Middle frontal gyrus (tissue), 1 donor: ENCODE data around the gene PPIA.
"Not testable (repeated sequence)": the region's sequence is repeated elsewhere in the genome, so short reads cannot be mapped to it uniquely, and the experiment has no call there.

Source experiments
- DNase-seq: peaks from one replicate; pipeline ENCODE4 v3.0.0-alpha.2; 2015; ENCODE audit warnings: low spot score; ENCODE audit errors: extremely low spot score

PPIA gene

DNA sequence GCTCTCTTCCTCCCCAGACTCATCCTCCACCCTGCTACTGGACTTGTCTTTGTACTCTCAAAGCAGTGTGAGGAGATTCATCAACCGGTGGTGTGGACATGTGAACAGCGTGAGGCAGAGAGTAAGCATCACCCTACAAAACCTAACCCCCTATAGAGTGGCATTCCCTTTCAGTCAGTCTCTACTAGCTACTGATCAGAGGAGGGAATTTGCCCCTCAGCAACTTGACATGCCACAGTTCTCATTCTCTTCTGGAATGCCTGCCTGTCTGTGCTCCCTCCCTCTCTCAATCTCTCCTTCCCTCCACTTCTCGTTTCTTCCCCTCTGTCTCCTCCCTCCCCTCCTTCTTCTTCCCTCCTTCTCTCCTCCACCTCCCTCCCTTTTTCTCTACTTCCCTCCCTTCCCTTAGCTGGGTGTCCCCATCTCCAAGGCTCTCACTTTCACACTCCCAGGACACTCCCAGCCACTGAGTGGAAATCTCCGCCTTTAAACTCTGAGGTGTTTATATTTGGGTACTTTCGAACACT lies 26.8 kb downstream of the PPIA start:
- DNase-seq, result no peak

DNA sequence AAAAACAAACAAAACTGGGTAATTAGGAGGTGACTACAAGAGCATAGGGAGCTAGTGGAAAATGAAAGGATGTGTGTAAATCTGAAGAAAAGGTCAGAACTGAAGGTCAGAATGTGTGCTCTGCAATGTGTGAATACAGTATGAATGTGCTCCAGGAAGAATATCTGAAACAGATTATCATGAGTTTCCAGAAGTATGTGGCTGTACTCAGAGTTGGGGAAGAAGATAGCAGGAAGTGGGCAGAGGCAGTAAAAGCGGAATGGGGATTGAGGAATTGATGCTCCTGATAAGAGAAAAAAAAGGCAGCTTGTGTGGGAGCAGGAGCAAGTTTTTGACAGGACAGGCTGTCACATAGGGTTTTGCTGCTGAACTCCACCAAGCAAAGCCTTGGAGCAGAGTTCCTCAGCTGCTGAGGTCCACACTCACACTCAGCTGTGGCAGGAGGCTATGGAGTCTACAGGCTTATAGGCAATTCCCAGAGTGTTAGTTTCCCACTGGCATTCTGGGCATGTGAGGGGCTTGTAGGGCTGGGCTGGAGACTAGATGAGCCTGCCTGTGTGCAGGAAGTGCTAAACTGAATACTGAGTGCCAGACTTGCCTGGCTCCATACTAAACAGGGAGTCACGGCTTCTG lies 28.5 kb downstream of the PPIA start:
- DNase-seq, result no peak

DNA sequence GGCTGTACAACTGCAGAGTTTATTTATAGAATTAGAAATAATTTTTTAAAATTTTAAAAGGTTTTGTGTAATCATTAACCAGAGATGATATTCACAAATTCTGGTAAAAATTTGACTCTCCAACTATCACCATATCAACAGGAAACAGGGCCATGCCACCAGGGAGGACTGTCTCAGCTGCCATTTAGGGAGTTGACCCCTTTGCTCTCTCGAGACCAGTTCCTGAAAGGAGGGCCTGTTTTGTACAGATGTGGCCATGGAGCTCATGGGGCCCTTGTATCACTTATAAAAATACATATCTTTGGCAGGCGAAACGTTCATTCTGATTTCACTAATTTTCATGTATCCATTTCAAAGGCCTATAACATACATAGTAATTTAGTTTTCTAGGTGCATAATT lies 31.1 kb downstream of the PPIA start:
- no peak for DNase-seq

GRCh38 chr7:44838751-44839150 lies 42.3 kb downstream of the PPIA start:
- DNase-seq, result no peak

- not testable (repeated sequence) for DNase-seq
These were observed 46.2 kb downstream of the PPIA start for GRCh38 chr7:44842675-44843074.

DNA sequence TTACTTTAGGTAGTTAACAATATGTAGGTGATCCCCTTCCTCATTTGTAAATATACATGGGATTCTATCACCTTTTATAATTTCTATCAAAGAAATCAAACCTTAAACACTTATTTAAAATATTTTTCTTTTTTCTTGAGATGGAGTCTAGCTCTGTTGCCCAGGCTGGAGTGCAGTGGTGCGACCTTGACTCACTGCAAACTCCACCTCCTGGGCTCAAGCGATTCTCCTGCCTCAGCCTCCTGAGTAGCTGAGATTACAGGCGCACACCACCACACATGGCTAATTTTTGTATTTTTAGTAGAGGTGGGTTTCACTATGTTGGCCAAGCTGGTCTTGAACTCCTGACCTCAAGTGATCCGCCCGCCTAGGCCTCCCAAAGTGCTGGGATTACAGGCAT lies 47.0 kb downstream of the PPIA start:
- not testable (repeated sequence) for DNase-seq

- no peak for DNase-seq
These were observed 49.0 kb downstream of the PPIA start for GRCh38 chr7:44845451-44845850.

GRCh38 chr7:44846390-44846789 lies 49.9 kb downstream of the PPIA start:
- DNase-seq, result not testable (repeated sequence)

- DNase-seq, result no peak
These were observed 50.5 kb downstream of the PPIA start for GRCh38 chr7:44846816-44847508.

DNA sequence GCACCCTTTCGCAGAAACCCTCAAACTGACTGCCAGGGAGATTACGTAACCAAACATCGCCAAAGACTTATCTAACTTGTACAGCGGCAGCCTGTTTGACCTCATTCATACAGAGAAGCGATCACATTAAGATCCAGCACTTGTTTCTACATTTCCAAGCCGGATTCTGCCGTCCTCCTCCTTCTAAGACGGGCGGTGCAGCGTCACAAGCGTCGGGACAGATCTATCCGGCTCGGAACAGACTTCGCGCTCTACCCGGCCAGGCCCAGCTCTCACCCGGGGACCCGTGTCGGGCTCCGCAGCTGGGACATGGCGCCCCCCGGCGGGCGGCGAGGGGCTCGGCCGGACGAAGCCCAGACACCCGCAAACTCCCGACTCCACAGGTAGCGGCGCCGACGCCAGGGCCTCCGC lies 51.0 kb downstream of the PPIA start:
- peak; percentile 77 for DNase-seq

GRCh38 chr7:44847920-44848634 lies 51.6 kb downstream of the PPIA start, which contains the start of gene H2AZ2:
TSS of gene H2AZ2 (minus strand) at chr7:44848087. CDS start at chr7:44847971, 116 bp downstream.
- peak; percentile 99 for DNase-seq

DNA sequence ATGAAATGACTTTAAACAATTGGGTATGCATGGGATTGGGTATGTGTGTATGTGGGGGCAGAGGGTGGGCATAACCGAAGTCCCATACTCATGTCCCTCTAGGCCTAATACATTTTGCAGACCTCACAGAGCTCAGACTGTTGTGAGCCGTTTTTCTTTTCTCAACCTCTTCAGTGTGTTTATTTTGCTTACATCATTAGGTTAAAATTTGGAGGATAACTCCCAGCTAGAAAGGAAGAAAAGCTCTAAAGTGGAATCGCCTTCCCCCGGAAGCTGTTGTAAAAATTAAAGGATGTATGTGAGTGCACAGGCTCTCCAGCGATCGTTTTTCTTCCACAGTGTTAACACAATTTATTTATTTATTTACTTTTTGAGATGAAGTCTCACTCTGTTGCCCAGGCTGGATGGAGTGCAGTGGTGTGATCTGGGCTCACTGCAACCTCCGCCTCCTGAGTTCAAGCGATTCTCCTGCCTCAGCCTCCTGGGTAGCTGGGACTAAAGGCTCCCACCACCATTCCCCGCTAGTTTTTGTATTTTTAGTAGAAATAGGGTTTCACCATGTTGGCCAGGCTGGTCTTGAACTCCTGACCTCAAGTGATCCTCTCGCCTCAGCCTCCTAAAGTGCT lies 52.9 kb downstream of the PPIA start:
- DNase-seq, result no peak

- DNase-seq, result no peak
These were observed 53.5 kb downstream of the PPIA start for GRCh38 chr7:44849885-44850544.

DNA sequence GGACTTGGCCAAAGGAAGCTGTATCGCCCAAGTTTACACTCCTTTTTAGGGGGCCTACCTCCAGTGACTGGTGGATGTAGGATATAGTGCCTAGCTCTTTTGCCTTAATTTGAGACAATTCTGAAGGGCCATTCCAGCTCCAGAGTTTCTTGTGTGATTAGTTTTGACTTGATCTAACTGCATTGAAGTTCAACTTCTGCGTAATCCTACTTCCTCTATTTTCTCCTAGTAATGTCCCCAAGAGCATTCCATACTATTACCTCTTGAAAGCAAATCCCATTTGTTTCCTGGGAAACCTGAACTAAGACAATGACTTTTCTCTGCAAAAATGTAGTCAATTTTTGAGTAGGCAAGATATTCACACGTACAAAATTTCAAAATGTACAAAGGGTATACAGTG lies 56.1 kb downstream of the PPIA start:
- DNase-seq, result no peak
